SU-DHL-6 (cell line): Measurements from ENCODE around the gene LRBA.

Source experiments
- H2AFZ ChIP-seq: fragments of 200-600 bp; sonication (generic); 2 replicates; pipeline ENCODE4 v1.6.1; 2014; ENCODE audit warnings: low read depth, mild to moderate bottlenecking, moderate library complexity, mixed read lengths, antibody characterized with exemption, low read length; ENCODE audit not compliant: severe bottlenecking
- H3F3A ChIP-seq: fragments of 200-600 bp; shearing (Covaris generic); 2 replicates; pipeline ENCODE4 v1.6.0; 2016; ENCODE audit warnings: antibody characterized with exemption, mild to moderate bottlenecking; ENCODE audit not compliant: insufficient read depth
- H3K27ac ChIP-seq: fragments of 200-600 bp; sonication (generic); 2 replicates; pipeline ENCODE4 v1.5.1; 2016; ENCODE audit warnings: low read depth, mild to moderate bottlenecking, low read length, moderate library complexity, mixed read lengths
- H3K27me3 ChIP-seq: fragments of 200-600 bp; sonication (generic), shearing (Covaris generic); 2 replicates; pipeline ENCODE4 v1.6.0; 2014; ENCODE audit warnings: mild to moderate bottlenecking, low read length
- H3K36me3 ChIP-seq: fragments of 200-600 bp; sonication (generic); 2 replicates; pipeline ENCODE4 v1.6.1; 2014; ENCODE audit warnings: mild to moderate bottlenecking, low read length, mixed read lengths
- H3K4me2 ChIP-seq: fragments of 300-600, 200-600 bp; shearing (Covaris generic), sonication (generic); 2 replicates; pipeline ENCODE4 v1.6.0; 2014; ENCODE audit warnings: low read length, low read depth, mild to moderate bottlenecking; ENCODE audit not compliant: poor library complexity, severe bottlenecking
- H3K4me3 ChIP-seq: fragments of 200-600 bp; sonication (generic); 2 replicates; pipeline ENCODE4 v1.5.1; 2014; ENCODE audit warnings: antibody characterized with exemption, low read length, mild to moderate bottlenecking, mixed read lengths; ENCODE audit not compliant: insufficient read depth, poor library complexity, severe bottlenecking
- H3K79me2 ChIP-seq: fragments of 200-600 bp; sonication (generic); 2 replicates; pipeline ENCODE4 v1.6.1; 2014; ENCODE audit warnings: mild to moderate bottlenecking, low read length, moderate library complexity; ENCODE audit not compliant: insufficient read depth
- H3K9ac ChIP-seq: fragments of 200-600 bp; sonication (generic); 2 replicates; pipeline ENCODE4 v1.7.0; 2014; ENCODE audit warnings: mild to moderate bottlenecking, low read length
- H3K9me2 ChIP-seq: fragments of 200-600 bp; sonication (generic); replicated peaks from 2 replicates; pipeline ENCODE4 v1.6.1; 2014; ENCODE audit warnings: low read length; ENCODE audit not compliant: insufficient read depth
- H3K9me3 ChIP-seq: fragments of 200-600 bp; sonication (generic); 2 replicates; pipeline ENCODE4 v1.6.1; 2014; ENCODE audit warnings: low read length, mixed read lengths; ENCODE audit not compliant: insufficient read depth
- H4K20me1 ChIP-seq: fragments of 200-600 bp; sonication (generic); 2 replicates; pipeline ENCODE4 v1.6.1; 2014; ENCODE audit warnings: low read depth, mild to moderate bottlenecking, antibody characterized with exemption, low read length, moderate library complexity, mixed read lengths
- CTCF ChIP-seq: fragments of 200-600 bp; sonication (generic); IDR thresholded peaks from one replicate; pipeline ENCODE4 v1.5.1; 2017; ENCODE audit warnings: antibody characterized with exemption, mild to moderate bottlenecking, low read length, moderate library complexity; ENCODE audit not compliant: insufficient read depth, poor library complexity, severe bottlenecking
- EZH2phosphoT487 ChIP-seq: fragments of 200-600 bp; sonication (generic), shearing (Covaris generic); conservative IDR thresholded peaks from 2 replicates; pipeline ENCODE4 v1.6.1; 2018; ENCODE audit warnings: mild to moderate bottlenecking, antibody characterized with exemption, low read length, moderate library complexity, mixed read lengths

LRBA gene

GRCh38 chr4:150673793-150674192, 341.3 kb downstream of the LRBA start:
- H3K9me3 ChIP-seq: no peaks in the 10 kb centered on the region
- H3K36me3 ChIP-seq: no peaks in the 10 kb centered on the region
- TF ChIP-seq EZH2phosphoT487: no peak
- no peak for TF ChIP-seq CTCF
- no peak overlapping the region for H3K9ac ChIP-seq
- H3K9me2 ChIP-seq: no peaks in the 10 kb centered on the region
- no peak overlapping the region for H3K4me3 ChIP-seq
- H3K4me2 ChIP-seq: peak overlapping the region; percentile 10
- H4K20me1 ChIP-seq: no peaks in the 10 kb centered on the region
- H3F3A ChIP-seq: 0 out of 2 replicates have a peak, but pooled peaks cover 6% of the 10 kb centered on the region
- no peak overlapping the region for H2AFZ ChIP-seq
- no peaks in the 10 kb centered on the region for H3K27me3 ChIP-seq
- H3K27ac ChIP-seq: peak overlapping the region; percentile 38; the same call in 1 of the 2 replicates
- no peaks in the 10 kb centered on the region; the same call in 1 of the 2 replicates for H3K79me2 ChIP-seq

- TF ChIP-seq CTCF (no peak), EZH2phosphoT487 (no peak)
Measured at GRCh38 chr4:150668824-150669223, 346.3 kb downstream of the LRBA start.

DNA sequence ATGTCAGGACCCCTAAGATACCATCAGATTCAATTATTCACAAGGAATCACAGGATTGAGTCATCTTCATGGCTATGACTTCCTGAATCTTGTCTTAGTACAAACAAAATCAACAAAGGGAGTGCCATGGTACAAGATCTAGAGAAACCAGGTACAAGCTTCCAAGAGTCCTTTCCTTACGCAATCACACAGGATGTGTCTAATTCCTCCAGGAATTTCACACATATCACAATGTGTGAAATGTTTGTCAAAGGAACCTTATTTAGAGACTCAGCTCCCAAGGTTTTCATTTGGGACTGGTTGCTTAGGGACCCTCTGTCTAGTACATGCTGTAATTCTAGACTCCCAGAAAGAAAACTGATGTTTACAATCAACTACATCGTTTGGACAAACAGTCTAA, 350.1 kb downstream of the LRBA start:
- H3K4me3 ChIP-seq: no peak overlapping the region
- H3K9me2 ChIP-seq: no peaks in the 10 kb centered on the region
- H3K36me3 ChIP-seq: no peaks in the 10 kb centered on the region
- H3K9ac ChIP-seq: no peak overlapping the region
- no peak overlapping the region for H3K27ac ChIP-seq
- H3K79me2 ChIP-seq: no peaks in the 10 kb centered on the region
- H3K27me3 ChIP-seq: no peaks in the 10 kb centered on the region
- H2AFZ ChIP-seq: no peak overlapping the region
- no peaks in the 10 kb centered on the region for H3F3A ChIP-seq
- no peak overlapping the region for H3K4me2 ChIP-seq
- TF ChIP-seq EZH2phosphoT487 (no peak), CTCF (no peak)
- H3K9me3 ChIP-seq: no peaks in the 10 kb centered on the region
- no peaks in the 10 kb centered on the region for H4K20me1 ChIP-seq

More at GRCh38 chr4:150668824-150669223, 346.3 kb downstream of the LRBA start:
- H4K20me1 ChIP-seq: no peaks in the 10 kb centered on the region
- no peaks in the 10 kb centered on the region for H3K27me3 ChIP-seq
- H2AFZ ChIP-seq: no peak overlapping the region
- no peak overlapping the region for H3K27ac ChIP-seq
- no peak overlapping the region for H3K4me2 ChIP-seq
- H3K9ac ChIP-seq: no peak overlapping the region
- no peaks in the 10 kb centered on the region for H3K9me2 ChIP-seq
- H3K79me2 ChIP-seq: no peaks in the 10 kb centered on the region
- 0 out of 2 replicates have a peak, but pooled peaks cover 3% of the 10 kb centered on the region for H3F3A ChIP-seq
- H3K4me3 ChIP-seq: no peak overlapping the region
- no peaks in the 10 kb centered on the region for H3K36me3 ChIP-seq
- H3K9me3 ChIP-seq: no peaks in the 10 kb centered on the region
